Activated T-cell treated with anti-CD3 and anti-CD28 coated beads for 1 hour (primary cell): ENCODE data around the gene PAX3.

ENCODE experiments used
- DNase-seq: peaks from one replicate; pipeline ENCODE4 v3.0.0-alpha.2; 2020; ENCODE audit warnings: low read depth

The PAX3 gene

GRCh38 chr2:222310747-222311318 is 12.0 kb upstream of the PAX3 start:
- DNase-seq: no peak

DNA sequence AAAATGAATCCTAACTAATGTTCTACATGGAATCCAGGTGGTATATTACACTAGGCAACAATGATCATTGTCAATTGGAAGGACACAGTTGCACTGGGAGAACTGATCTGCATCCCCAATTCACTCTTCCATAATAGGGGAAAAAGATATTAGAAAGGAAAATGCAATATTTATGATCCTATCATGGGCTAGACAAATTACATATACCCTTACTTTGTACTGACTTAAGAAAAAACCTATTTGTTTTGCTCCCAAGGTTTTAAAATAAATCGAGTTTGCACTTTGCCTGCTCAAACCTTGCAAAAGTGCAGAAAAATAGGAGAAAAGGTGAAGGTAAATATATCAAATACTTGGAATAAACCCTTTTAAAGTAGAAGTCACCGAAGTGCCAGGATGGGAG is 11.0 kb upstream of the PAX3 start:
- no peak for DNase-seq

DNA sequence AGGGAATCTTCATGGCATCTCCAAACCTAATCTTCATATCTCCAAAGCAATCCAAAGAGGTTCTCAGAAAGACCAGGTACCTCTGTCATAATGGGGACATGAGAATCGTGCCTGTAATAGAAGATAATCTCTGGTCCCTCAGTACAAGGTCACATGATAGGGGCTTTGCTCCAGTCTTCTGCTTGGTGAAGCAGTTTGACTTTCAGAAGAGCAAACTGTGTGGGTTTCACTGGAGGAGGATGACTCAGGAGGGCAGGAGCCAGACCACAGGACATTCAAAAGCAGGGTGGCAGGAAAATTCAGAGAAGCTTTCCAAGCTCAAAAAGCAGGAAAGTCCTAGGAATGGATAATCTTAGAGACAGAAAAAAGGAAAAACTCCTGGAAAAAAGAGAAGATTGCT is 10.6 kb upstream of the PAX3 start:
- DNase-seq: no peak

DNA sequence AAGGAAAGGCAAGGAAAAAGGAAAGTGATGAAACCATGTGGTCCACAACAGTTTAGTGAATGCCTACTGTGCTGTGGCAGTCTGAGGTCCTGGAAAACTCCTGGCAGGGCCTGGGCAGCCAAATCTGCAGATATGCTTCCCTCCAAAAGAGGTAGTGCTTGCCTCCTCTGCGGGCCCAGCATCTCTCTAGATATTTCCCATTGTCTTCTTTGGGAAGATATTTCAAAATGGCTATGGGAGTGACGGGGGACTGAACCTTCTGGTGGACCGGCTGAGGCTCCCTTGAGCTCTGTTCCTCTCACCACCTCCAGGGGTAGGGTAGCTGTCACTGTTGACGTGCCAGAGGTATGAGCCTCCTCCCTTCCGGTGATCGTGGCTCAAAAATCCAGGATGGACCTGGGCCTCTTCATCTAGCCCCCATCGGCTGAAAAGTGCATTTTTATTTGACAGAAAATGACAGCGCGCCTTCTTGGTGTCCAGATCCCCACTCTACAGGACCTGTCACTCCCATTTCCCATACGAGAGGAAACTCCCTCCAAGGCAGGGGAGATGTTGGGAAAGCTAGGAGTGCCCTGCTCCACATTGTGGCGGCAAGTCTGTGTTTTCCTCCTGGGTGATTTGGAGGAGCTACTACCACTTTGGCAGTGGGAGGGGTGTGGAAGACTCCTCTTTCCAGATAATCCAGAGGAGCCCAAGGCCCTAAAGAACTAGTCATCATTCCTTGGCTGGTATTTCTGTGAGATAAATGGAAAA is 9.4 kb upstream of the PAX3 start:
- DNase-seq: no peak

DNA sequence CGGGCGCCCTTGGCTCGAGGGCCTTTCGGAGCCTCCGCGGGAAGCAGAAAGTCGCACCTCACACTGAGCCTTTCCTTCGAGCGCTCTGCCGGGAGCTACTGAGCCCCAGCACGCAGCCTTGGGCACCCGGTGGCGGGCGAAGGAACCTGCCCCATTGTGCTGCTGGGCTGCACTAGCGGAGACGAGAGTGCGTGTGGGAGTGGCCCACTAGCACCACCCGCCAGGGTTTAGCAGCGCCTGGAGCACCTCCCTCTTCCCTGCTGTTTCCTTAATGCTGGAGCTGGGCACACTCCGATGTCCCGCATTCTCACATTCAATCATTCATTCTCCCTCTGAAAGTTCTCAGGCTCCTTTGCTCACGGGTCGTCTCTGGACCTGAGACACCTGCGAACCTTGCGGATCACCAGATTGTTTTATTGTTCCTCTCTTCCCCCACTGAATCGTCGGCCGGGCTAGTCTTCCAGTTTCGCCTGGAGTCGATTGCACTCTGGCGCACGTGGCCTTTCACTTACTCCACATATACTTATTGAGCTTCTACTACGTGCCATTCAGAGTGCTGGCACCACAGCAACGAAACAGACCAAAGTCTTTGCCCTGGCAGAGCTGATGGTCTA is 8.5 kb upstream of the PAX3 start:
- DNase-seq: no peak

DNA sequence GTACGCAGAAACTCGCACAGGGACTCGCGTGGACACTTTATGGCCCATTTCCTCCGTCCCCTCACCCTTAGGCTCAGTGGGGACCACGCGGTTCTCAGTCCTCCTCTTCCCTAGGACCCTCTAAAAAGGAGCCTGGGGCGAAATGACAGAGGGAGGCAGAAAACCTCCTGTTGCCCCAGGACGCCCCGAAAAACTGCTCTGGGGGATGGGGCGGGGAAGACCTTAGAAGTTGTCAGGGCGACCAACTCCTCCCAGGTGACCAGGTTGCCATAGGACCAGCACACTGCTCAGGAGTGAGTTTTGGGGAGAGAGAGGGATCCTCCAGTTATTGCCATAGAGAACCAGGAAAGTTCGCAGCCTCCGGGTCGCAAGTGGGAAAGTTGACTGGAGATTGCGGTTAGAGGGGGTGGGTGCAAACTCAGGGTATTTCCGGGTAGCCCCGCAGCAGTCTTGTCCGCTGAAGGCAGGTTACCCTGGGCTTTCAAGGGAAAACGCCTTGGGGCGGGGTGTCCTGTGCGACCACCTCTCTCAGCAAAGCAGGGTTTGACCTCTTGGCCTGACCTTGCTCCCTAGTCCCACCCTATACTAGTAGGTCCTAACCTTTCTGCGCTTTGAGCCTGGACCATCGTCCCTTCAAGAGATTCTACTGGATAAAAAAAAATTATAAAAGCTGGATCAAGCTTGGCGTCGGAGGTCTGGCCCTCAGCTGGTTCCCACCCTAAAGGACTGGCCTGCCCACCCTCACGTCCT is 7.8 kb upstream of the PAX3 start:
- no peak for DNase-seq

GRCh38 chr2:222305516-222306392 is 7.0 kb upstream of the PAX3 start:
- no peak for DNase-seq

DNA sequence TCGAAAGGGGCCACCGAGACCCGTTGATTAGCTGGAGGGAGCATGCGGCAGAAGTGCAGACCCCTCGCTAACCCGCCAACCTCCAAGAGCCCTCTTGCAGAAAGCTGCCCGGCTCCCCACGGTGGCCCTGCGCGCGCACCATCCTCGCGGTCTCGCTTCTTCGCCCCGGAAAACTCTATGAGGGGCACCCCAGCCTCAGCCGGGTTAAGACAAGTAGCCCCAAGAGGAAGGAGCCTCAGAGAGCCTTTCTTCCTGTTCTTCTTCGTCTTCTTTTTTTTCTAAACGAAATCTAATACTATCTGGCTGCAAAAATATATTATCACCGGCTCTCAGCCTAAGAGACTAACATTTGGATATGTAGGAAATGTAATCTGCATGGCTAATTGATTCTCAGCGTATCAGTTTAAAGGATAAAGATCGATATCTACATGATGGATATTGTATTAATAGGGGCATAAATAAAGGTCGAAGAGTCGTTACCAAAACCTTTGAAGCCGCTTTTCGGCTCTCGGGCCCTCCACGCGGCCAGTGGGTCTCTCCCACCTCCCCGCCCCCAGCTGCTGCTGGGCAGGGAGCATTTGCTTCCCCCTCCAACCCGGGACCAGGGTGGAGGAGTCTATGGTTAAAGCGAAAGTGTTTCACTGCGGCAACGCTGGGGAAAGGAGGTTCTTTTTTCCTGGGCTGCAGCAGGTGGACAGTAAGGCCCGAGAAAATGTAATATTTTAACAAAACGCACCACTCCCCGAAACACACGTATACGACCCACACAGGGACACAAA is 6.1 kb upstream of the PAX3 start:
- DNase-seq: no peak

GRCh38 chr2:222303828-222304736 is 5.3 kb upstream of the PAX3 start:
- no peak for DNase-seq

DNA sequence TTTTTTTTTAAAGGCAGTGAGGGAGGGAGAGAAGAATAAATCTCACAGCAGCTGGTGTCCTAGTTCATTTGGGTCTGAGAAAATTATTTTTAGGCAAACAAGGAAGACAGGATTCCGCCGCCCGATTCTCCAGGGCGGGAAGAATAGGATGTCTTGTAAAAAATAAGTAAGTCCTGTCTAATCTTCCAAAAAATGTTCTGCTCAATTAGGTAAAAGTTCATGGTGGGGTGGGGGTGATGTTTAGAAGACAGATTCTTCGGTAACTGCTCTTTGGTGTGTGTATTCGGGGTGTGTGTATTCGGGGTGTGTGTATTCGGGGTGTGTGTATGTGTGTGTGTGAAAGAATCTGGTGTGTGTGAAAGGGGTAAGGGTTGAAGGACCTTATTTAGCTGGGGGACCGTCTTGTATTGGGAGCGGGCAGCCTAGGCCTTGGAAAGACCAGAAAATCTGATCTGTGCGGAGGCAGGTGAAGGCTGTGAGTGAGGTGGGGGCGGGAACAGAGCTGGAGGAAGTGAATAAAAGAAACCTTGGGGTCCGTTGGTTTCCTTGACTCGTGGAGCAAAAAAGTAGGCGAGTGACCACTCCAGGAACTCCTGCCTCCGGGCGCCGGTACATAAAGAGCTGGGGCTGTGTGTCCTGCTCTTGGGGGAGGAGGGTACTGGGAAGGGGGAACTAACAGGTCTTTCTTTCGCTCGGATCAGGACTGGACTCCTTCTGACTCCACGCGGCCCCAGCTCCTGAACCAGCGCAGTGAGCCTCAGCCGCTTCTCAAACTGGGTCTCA is 4.4 kb upstream of the PAX3 start:
- no peak for DNase-seq

GRCh38 chr2:222302178-222303018 is 3.6 kb upstream of the PAX3 start:
- no peak for DNase-seq

DNA sequence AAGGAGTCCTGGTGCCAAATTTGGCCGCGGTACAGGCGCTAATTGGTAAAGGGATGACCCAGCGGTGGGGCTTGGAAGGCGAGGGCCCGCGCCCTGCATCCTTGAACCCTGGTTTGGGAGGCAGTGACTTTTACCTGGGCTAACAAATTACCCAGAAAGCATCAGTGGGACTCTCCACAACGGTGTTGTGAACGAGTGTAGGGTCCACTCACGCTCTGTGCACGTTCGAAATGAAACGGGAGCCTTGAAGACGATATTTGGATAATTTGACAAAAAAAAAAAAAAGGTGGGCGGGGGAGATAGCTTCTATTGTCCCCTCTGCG is 3.0 kb upstream of the PAX3 start:
- no peak for DNase-seq

- no peak for DNase-seq
Observed at GRCh38 chr2:222301053-222301795, 2.4 kb upstream of the PAX3 start.

GRCh38 chr2:222300726-222301052 is 1.9 kb upstream of the PAX3 start:
- no peak for DNase-seq

- no peak for DNase-seq
Observed at GRCh38 chr2:222299906-222300725, 1.3 kb upstream of the PAX3 start.

GRCh38 chr2:222298001-222298310 is 842 bp downstream of the PAX3 start:
- DNase-seq: no peak

- DNase-seq: no peak
Observed at GRCh38 chr2:222297600-222297935, 1.2 kb downstream of the PAX3 start.
